HepG2 (cell line): Measurements from ENCODE around the gene PAK6. TPM values are rescaled to one million over a fixed set of nuclear protein-coding genes. Genes with fewer than 3 reads are reported as not detected.

ENCODE experiments used
- ATAC-seq: fragments of 200-7000 bp; cut with Tn5 transposase; 3 replicates; pipeline ENCODE4 v1.9.1; 2020; ENCODE audit warnings: mild to moderate bottlenecking, moderate library complexity
- BruUV-seq: library from RNA; stranded (reverse); fragments of 400-500 nt; replicated peaks from 2 replicates; lab custom pipeline; 2021; lab: Mats Ljungman, UMichigan
- CTCF ChIA-PET: fragments of 300-600 bp; formaldehyde crosslinking; extraction: SDS; loops from one replicate; lab custom pipeline; 2021; ENCODE audit warnings: low total read pairs, inconsistent platforms, low intra/inter-chr PET ratio; lab: Yijun Ruan, JAX
- POLR2A ChIA-PET: fragments of 350-600 bp; sonication (Branson Sonifier 250); formaldehyde crosslinking; loops from one replicate; lab custom pipeline; 2020; ENCODE audit warnings: antibody characterized with exemption, inconsistent platforms; lab: Yijun Ruan, JAX
- DNase-seq: peaks from one replicate; pipeline ENCODE4 v3.0.0-alpha.2; 2015; ENCODE audit warnings: low spot score
- FAIRE-seq: peaks from 3 replicates; lab custom pipeline; 2011; peaks lifted over from hg19 to GRCh38; lab: Jason Lieb, UNC
- H2AFZ ChIP-seq: one replicate; pipeline ENCODE4 v1.6.1; 2011; ENCODE audit warnings: low read length, inconsistent platforms
- H3K27ac ChIP-seq: fragments of 300-600 bp; 3 replicates; pipeline ENCODE4 v1.8.0; 2011; ENCODE audit warnings: mixed run types, mild to moderate bottlenecking, mixed read lengths, low read length, inconsistent platforms; ENCODE audit not compliant: insufficient read depth; ENCODE audit errors: extremely low read length
- H3K27me3 ChIP-seq, 2 experiments: fragments of 200-600 bp in 1 of 2; 2 replicates in 1 of 2; 3 replicates in 1 of 2; pipeline versions ENCODE4 v1.6.0 to v1.8.0; 2011; ENCODE audit warnings: low read length in 2 of 2, mild to moderate bottlenecking in 2 of 2, moderate library complexity in 2 of 2, inconsistent platforms in 1 of 2; ENCODE audit not compliant: insufficient read depth in 2 of 2, control insufficient read depth in 1 of 2
- H3K36me3 ChIP-seq, 2 experiments: fragments of 200-600 bp in 1 of 2; replicated peaks in 1 of 2; 2 replicates in 1 of 2; 3 replicates in 1 of 2; pipeline versions ENCODE4 v1.5.1 to v1.8.0; 2011; ENCODE audit warnings: low read length in 2 of 2, inconsistent platforms in 1 of 2; ENCODE audit not compliant: insufficient read depth in 2 of 2, control insufficient read depth in 1 of 2
- H3K4me1 ChIP-seq: 2 replicates; pipeline ENCODE4 v1.5.1; 2012; ENCODE audit warnings: low read length, inconsistent platforms; ENCODE audit not compliant: insufficient read depth
- H3K4me2 ChIP-seq: 2 replicates; pipeline ENCODE4 v1.6.0; 2011; ENCODE audit warnings: low read depth, low read length, inconsistent platforms
- H3K4me3 ChIP-seq, 3 experiments: fragments of 200-600 bp in 1 of 3; sonication (generic), shearing (Covaris generic) in 1 of 3; replicated peaks in 1 of 3; 2 replicates each; pipeline ENCODE4 v1.5.1; 2011 to 2016; ENCODE audit warnings: low read length in 3 of 3, inconsistent platforms in 2 of 3, low read depth in 2 of 3, mild to moderate bottlenecking in 2 of 3, control low read depth in 1 of 3, mixed read lengths in 1 of 3; ENCODE audit not compliant: insufficient read depth in 1 of 3
- H3K79me2 ChIP-seq: one replicate; pipeline ENCODE4 v1.6.1; 2011; ENCODE audit warnings: low read length, inconsistent platforms; ENCODE audit not compliant: insufficient read depth
- H3K9ac ChIP-seq: 2 replicates; pipeline ENCODE4 v1.6.0; 2011; ENCODE audit warnings: mild to moderate bottlenecking, low read depth, low read length, inconsistent platforms; ENCODE audit not compliant: insufficient read depth
- H3K9me3 ChIP-seq: 2 replicates; pipeline ENCODE4 v1.5.1; 2012; ENCODE audit warnings: mild to moderate bottlenecking, low read length
- H4K20me1 ChIP-seq: 2 replicates; pipeline ENCODE4 v1.6.0; 2011; ENCODE audit warnings: inconsistent platforms, mild to moderate bottlenecking, low read length, moderate library complexity; ENCODE audit not compliant: insufficient read depth
- AGO1 ChIP-seq: fragments of 200-400 bp; formaldehyde crosslinking; IDR thresholded peaks from 2 replicates; pipeline ENCODE4 v1.6.1; 2017; ENCODE audit warnings: mild to moderate bottlenecking, low read depth, low read length, moderate library complexity; ENCODE audit not compliant: poor library complexity, severe bottlenecking
- ATF5 ChIP-seq: sonication (generic); formaldehyde crosslinking; IDR thresholded peaks from 2 replicates; pipeline ENCODE4 v1.4.0; 2020; ENCODE audit warnings: mild to moderate bottlenecking, low read depth, missing genetic modification reagents
- NR1H2 ChIP-seq: sonication (generic); formaldehyde crosslinking; IDR thresholded peaks from 2 replicates; pipeline ENCODE4 v1.8.1; 2022; ENCODE audit warnings: low read depth, missing genetic modification reagents, borderline replicate concordance
- WGBS: methylation state at CpG from one replicate; pipeline ENCODE4 v1.1.6; 2017; ENCODE audit warnings: low lambda C conversion rate; 5-methylcytosine and 5-hydroxymethylcytosine counted together
- in situ Hi-C: cut with HindIII; loops from 2 replicates; pipeline ENCODE4 v1.10.0; 2017; ENCODE audit warnings: low pct_unique_long_range_greater_than_20kb; ENCODE audit not compliant: extremely low pct_ligation_motif_present
- intact Hi-C: fragments of 100-400 bp; cut with micrococcal nuclease; formaldehyde crosslinking; loops from one replicate; pipeline ENCODE4 v1.10.0; 2022; ENCODE audit not compliant: unreplicated experiment
- polyA plus RNA-seq, 8 experiments: library from polyadenylated mRNA; depleted of rRNA in 3 of 8; stranded (reverse) in 7 of 8; unstranded in 1 of 8; fragments of >200 nt; fragmentation: Illumina TruSeq in 4 of 8; extraction: Trizol in 4 of 8; gene quantifications; 2 replicates each; pipeline versions ENCODE4 v1.2.1 to v1.2.3, GENCODE V29; 2011 to 2016; ENCODE audit warnings: low read depth in 4 of 8, missing spikeins in 1 of 8, mixed read lengths in 1 of 8; ENCODE audit not compliant: insufficient read depth in 1 of 8
- total RNA-seq, 5 experiments: library from RNA; depleted of rRNA; stranded (reverse); fragments of >200 nt; fragmentation: Illumina TruSeq; extraction: Trizol; gene quantifications; 2 replicates each; pipeline ENCODE4 v1.2.3, GENCODE V29; 2016; ENCODE audit warnings: low read depth in 1 of 5

The PAK6 gene
- total and polyA plus RNA-seq, 2 of the 13 experiments (the other 11 are each of a cell fraction or from before 2014, with no cell fraction given), result 0.07 TPM; not detected in 1

GRCh38 chr15:40282869-40283614 is 44.2 kb downstream of the PAK6 start, which contains the start of gene ANKRD63:
Gene ANKRD63, minus strand, starts transcription at chr15:40283064. Its CDS starts 478 bp downstream, at chr15:40282586.
- ChIA-PET POLR2A (no interaction called here), CTCF (interaction anchor here (1.1 to 1.6 kb wide), 2 partner anchors 9 to 27 kb away, joined by 3 to 6 read pairs; no protein-coding TSS in a partner anchor)
- in situ Hi-C loops, result no loop called here
- ATAC-seq (peak; percentile 19), FAIRE-seq (no peak), DNase-seq (no peak)
- BruUV-seq, result no TSS peak
- Histone ChIP-seq H3K4me3 (peak within 1 kb of the TSS; percentile 49 to 73 (median 54); a peak in 5 of 6 replicates), H3K27ac (no peak within 1 kb of the TSS), H3K27me3 (peaks cover 13 to 88% of the 10 kb centered on the region in 2 experiments), H2AFZ (no peak within 1 kb of the TSS), H3K36me3 (no peaks in the 10 kb centered on the region), H3K9ac (no peak within 1 kb of the TSS), H3K79me2 (no peaks in the 10 kb centered on the region), H3K4me2 (peak within 1 kb of the TSS; percentile 92), H4K20me1 (no peaks in the 10 kb centered on the region), H3K4me1 (peaks cover 7% of the 10 kb centered on the region; the same call in 1 of the 2 replicates), H3K9me3 (no peaks in the 10 kb centered on the region)
- TF ChIP-seq NR1H2 (CRISPR knock-in tag), result 0 out of 2 replicates have a peak, but pooled peaks have one; percentile 4
- TF ChIP-seq ATF5, result no peak
- 52% methylated on average over 11 of the region's 76 CpGs for WGBS
- intact Hi-C loops, result no loop called here

DNA sequence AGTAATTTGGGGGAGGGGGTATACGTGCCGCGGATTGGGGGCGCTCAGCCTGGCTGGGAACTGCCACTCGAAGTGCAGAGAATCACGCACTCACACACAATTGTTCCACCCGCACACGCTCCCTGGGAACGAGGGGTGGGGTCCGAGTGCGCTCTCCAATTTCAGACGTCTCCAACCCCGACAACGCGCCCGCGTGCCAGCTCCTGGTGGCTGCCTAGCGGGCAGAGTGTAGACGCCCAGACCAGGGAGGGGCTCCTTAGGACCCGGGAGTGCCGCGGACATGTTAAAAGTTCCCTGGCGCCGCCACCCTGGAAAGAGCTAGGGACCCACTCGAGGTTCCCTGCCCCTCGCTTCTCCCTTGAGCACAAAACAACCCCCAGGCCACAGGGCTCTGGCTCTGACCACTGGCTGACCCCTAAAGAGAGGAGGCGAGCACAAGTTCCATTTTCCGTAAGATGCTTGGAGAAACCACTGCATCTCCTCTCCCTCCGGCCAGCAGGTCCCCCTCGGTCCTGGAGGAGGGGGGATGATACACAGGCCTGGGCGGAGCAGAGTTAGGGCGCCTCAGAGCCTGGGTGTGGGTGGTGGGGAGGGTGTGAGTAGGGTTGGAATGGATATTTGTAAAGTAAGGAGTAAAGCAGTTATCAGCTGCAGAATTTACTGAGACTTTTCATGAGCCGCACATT is 44.9 kb downstream of the PAK6 start:
- no peak for TF ChIP-seq AGO1
- intact Hi-C loops (no loop called here), in situ Hi-C loops (no loop called here)
- no peaks in the 10 kb centered on the region for H3K9me3 ChIP-seq
- H3K27ac ChIP-seq, result no peak overlapping the region
- peaks cover 15 to 88% of the 10 kb centered on the region in 2 experiments for H3K27me3 ChIP-seq
- POLR2A ChIA-PET, result no interaction called here
- H2AFZ ChIP-seq, result no peak overlapping the region
- DNase-seq (no peak), FAIRE-seq (no peak), ATAC-seq (no peak)
- 56% methylated on average over 14 of the region's 33 CpGs for WGBS
- H3K36me3 ChIP-seq, result no peaks in the 10 kb centered on the region
- H4K20me1 ChIP-seq, result no peaks in the 10 kb centered on the region
- CTCF ChIA-PET, result interaction anchor here (1.1 kb wide), 1 partner anchor 9 kb away, joined by 3 read pairs; no protein-coding TSS in a partner anchor
- no peak overlapping the region for H3K4me3 ChIP-seq
- H3K79me2 ChIP-seq, result no peaks in the 10 kb centered on the region
- no TSS peak for BruUV-seq
- no peak overlapping the region for H3K4me2 ChIP-seq
- H3K9ac ChIP-seq, result no peak overlapping the region
- peaks cover 7% of the 10 kb centered on the region; the same call in 1 of the 2 replicates for H3K4me1 ChIP-seq
